Measurements from ENCODE around the gene USO1. TPM values are rescaled to one million over a fixed set of nuclear protein-coding genes. Genes with fewer than 3 reads are reported as not detected.

USO1 gene
- polyA plus RNA-seq, 1 experiment, result 41.3 TPM

GRCh38 chr4:75822416-75822815, 98.0 kb downstream of the USO1 start:
- TF ChIP-seq CTCF (IDR thresholded peaks at IDR 0.05; ENCODE audit: insufficient read depth, low read depth, low read length), result no peak
- ChIA-PET POLR2A (no interaction called here), CTCF (no interaction called here)
- DNase-seq (ENCODE audit: low read depth), result no peak
- no peaks in the 10 kb centered on the region for H3K36me3 ChIP-seq (ENCODE audit: control insufficient read depth, insufficient read depth, low read length)
- H3K4me3 ChIP-seq (ENCODE audit: low read depth, low read length), result no peak overlapping the region
- H3K27me3 ChIP-seq (ENCODE audit: control insufficient read depth, insufficient read depth, low read length), result no peaks in the 10 kb centered on the region

GRCh38 chr4:75823812-75824211, 99.4 kb downstream of the USO1 start:
- no peak overlapping the region for H3K4me3 ChIP-seq (ENCODE audit: low read depth, low read length)
- no peak for TF ChIP-seq CTCF (IDR thresholded peaks at IDR 0.05; ENCODE audit: insufficient read depth, low read depth, low read length)
- no peaks in the 10 kb centered on the region for H3K27me3 ChIP-seq (ENCODE audit: control insufficient read depth, insufficient read depth, low read length)
- DNase-seq (ENCODE audit: low read depth), result no peak
- no peaks in the 10 kb centered on the region for H3K36me3 ChIP-seq (ENCODE audit: control insufficient read depth, insufficient read depth, low read length)
- CTCF ChIA-PET, result interaction anchor here (1.3 kb wide), 1 partner anchor 83 kb away, joined by 3 read pairs; no protein-coding TSS in a partner anchor
- POLR2A ChIA-PET, result no interaction called here

GRCh38 chr4:75830906-75831305, 106.5 kb downstream of the USO1 start:
- H3K27me3 ChIP-seq (ENCODE audit: control insufficient read depth, insufficient read depth, low read length), result no peaks in the 10 kb centered on the region
- H3K4me3 ChIP-seq (ENCODE audit: low read depth, low read length), result no peak overlapping the region
- no peaks in the 10 kb centered on the region for H3K36me3 ChIP-seq (ENCODE audit: control insufficient read depth, insufficient read depth, low read length)
- TF ChIP-seq CTCF (IDR thresholded peaks at IDR 0.05; ENCODE audit: insufficient read depth, low read depth, low read length), result no peak
- CTCF ChIA-PET, result interaction anchor here (0.7 kb wide), 1 partner anchor 17 kb away, joined by 3 read pairs; no protein-coding TSS in a partner anchor
- POLR2A ChIA-PET, result interaction anchor here (0.6 kb wide), 1 partner anchor 122 kb away, joined by 4 read pairs; no protein-coding TSS in a partner anchor
- no peak for DNase-seq (ENCODE audit: low read depth)

GRCh38 chr4:75831856-75832405, 107.6 kb downstream of the USO1 start:
- TF ChIP-seq CTCF (IDR thresholded peaks at IDR 0.05; ENCODE audit: insufficient read depth, low read depth, low read length), result no peak
- H3K4me3 ChIP-seq (ENCODE audit: low read depth, low read length), result no peak overlapping the region
- POLR2A ChIA-PET, result no interaction called here
- no peak for DNase-seq (ENCODE audit: low read depth)
- no peaks in the 10 kb centered on the region for H3K36me3 ChIP-seq (ENCODE audit: control insufficient read depth, insufficient read depth, low read length)
- CTCF ChIA-PET, result no interaction called here
- no peaks in the 10 kb centered on the region for H3K27me3 ChIP-seq (ENCODE audit: control insufficient read depth, insufficient read depth, low read length)

GRCh38 chr4:75834095-75834771, 109.9 kb downstream of the USO1 start:
- DNase-seq (ENCODE audit: low read depth), result no peak
- H3K27me3 ChIP-seq (ENCODE audit: control insufficient read depth, insufficient read depth, low read length), result no peaks in the 10 kb centered on the region
- no peak for TF ChIP-seq CTCF (IDR thresholded peaks at IDR 0.05; ENCODE audit: insufficient read depth, low read depth, low read length)
- CTCF ChIA-PET, result interaction anchor here (1.4 to 1.7 kb wide), 2 partner anchors 9 to 14 kb away, joined by 5 to 6 read pairs; no protein-coding TSS in a partner anchor
- POLR2A ChIA-PET, result no interaction called here
- H3K36me3 ChIP-seq (ENCODE audit: control insufficient read depth, insufficient read depth, low read length), result no peaks in the 10 kb centered on the region
- no peak overlapping the region for H3K4me3 ChIP-seq (ENCODE audit: low read depth, low read length)

All from BJ (cell line).